ENCODE data around the gene FOXK1.
"Not testable (repeated sequence)": the region's sequence is repeated elsewhere in the genome, so short reads cannot be mapped to it uniquely, and the experiment has no call there.

FOXK1 gene

DNA sequence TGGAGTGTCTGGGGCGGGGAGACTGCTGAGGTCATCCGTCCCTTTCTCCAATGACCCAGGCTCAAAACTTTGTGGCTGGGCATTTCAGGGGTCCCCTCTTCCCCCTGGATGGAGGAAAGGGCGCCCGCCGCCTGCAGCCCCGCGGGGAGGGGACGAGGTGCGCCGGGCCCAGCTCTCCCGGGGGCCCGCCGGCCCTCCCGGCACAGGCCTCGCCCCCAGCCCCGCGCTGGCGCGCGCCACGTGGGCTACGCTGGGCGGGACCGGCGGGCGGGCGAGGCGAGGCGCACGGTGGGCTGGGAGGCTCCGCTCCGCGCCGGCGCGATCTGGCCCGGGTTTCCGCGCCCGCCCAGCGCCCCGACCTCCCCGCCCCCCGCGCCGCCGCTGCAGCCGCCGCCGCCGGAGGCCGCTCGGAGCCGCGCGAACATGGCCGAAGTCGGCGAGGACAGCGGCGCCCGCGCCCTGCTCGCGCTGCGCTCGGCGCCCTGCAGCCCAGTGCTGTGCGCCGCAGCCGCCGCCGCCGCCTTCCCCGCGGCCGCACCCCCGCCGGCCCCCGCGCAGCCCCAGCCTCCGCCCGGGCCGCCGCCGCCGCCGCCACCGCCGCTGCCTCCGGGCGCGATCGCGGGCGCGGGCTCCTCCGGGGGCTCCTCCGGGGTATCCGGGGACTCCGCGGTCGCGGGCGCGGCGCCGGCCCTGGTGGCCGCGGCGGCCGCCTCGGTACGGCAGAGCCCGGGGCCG is at the start of gene FOXK1:
TSS of gene FOXK1 (plus strand) at position 410 of the 735 bp plus-strand sequence. CDS start at position 424, 14 bp downstream.
- DNase-seq, result peak in 1 of 2 experiments; percentile 89

DNA sequence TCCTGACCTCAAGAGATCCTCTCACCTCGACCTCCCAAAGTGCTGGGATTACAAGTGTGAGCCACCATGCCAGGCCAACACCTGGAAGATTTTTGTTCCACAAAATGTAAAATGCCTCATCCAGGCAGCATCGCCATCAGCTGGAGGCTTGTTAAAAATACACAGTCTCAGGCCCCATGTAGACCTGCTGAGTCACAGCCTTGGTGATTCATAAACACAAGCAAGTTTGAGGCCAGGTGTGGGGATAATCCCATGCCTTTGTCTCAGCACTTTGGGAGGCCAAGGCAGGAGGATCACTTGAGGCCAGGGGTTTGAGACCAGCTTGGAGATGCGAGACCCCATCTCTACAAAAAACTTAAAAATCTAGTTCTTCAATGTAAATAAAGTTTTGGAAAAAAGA is 49.1 kb upstream of the FOXK1 start:
- DNase-seq, result no peak

DNA sequence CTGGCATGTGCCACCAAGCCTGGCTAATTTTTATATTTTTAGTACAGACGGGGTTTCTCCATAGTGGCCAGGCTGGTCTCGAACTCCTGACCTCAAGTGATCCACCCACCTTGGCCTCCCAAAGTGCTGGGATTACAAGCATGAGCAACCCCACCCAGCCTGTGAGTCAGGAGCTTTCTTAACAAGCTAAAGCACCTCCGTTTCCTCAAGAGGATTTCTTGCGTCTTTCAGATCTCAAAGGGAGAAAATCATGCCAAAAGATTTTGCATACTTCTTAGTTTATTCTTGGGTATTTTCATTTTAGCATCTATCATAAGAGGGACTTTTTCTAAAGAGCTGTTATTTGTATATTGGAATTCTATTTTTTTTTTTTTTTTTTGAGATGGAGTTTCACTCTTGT is 47.9 kb upstream of the FOXK1 start:
- no peak for DNase-seq

DNA sequence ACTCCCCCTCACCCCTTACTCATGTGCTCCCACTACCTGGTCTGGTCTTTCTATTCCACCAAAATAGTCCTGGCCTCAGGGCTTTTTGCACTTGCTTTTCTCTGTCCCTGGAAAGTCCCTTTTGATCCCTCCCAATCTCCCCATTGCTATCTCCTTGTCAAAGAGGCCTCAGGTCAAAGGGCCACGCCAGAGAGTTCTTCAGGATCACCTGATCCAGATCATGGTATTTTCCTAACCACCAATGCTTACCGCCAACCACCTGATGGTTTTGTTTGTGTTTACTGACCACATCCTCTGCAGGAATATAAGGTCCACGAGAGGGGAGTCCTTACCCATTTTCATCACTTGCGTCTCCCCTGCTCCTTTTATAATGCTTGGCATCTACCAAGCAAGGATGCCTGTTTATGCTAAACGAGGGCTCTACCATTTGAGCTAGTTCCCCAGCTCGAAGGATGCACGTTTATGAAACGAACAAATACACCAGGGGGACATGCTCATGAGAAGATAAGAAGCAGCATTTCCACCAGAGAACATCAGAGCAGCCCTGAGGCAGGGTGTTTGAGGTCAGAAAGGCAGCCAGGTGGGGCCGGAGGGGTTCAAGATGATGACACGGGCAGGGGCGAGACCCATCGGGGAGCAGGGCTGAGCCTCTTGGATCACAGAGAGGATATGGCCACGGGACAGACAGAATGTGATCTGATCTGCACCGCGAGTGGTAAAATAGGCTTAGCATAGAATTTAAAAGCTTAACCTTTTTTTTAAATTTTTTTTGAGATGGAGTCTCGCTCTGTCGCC is 43.1 kb upstream of the FOXK1 start:
- no peak for DNase-seq

GRCh38 chr7:4641091-4641666 is 40.9 kb upstream of the FOXK1 start:
- no peak for DNase-seq

DNA sequence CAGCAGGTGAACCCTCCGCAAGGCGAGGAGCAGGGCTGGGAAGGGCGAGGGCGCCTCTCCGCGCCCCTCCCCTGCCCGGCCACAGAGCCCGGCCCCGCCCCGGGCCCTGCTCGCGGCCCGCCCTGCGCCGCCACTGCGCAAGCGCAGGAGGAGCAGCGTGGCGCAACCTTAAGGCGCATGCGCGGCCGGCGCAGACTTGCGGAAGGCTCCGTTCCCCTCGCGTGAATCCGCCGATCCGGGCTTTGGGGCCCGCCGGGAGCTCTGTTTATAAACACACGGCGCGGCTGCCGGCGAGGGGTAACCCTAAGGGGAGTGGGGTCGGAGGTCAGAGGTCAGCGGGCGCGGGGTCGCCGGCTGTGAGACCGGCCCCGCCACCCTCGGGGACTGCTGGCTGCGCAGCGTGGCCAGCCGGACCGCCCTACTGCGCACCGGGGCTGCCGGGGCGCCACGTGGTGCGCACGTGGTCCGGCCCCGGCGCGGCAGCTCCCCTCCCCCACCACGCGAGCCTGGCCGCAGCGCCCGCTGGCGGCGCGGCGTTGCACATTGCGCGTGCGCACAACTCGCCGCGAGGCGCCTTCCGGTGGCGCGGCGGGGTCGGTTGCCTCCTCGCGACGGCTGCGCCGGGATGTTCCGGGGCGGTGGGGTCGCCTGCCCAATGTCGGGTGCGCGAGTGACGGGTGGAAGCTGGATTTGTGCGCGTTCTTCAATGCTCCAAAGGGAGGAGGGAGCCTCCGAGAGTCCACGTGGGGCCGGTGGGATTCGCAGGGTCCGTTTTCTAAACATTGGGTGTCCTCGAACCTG is 40.2 kb upstream of the FOXK1 start:
- DNase-seq, result peak; percentile 55 to 96

- no peak for DNase-seq
Measured at GRCh38 chr7:4642468-4643203, 39.5 kb upstream of the FOXK1 start.

- not testable (repeated sequence) for DNase-seq
Measured at GRCh38 chr7:4643204-4643471, 39.0 kb upstream of the FOXK1 start.

- no peak for DNase-seq
Measured at GRCh38 chr7:4645246-4645645, 36.8 kb upstream of the FOXK1 start.

GRCh38 chr7:4648111-4648510 is 34.0 kb upstream of the FOXK1 start:
- DNase-seq, result no peak

GRCh38 chr7:4650433-4651047 is 31.6 kb upstream of the FOXK1 start:
- no peak for DNase-seq

DNA sequence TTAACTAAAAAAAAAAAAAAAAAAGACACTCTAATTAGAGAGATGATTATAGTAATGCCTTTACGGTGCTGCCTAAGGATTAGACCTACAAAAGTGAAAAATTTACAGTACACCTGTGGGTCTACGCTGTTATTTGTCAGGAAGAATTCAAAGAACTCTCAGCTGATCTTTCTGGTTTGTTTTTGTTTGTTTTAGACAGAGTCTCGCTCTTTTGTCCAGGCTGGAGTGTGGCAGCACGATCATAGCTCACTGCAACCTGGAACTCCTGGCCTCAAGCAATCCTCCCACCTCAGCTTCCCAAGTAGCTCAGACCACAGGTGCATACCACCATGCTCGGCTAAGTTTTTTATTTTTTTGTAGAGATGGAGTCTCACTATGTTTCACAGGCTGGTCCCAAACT is 28.3 kb upstream of the FOXK1 start:
- DNase-seq, result no peak

DNA sequence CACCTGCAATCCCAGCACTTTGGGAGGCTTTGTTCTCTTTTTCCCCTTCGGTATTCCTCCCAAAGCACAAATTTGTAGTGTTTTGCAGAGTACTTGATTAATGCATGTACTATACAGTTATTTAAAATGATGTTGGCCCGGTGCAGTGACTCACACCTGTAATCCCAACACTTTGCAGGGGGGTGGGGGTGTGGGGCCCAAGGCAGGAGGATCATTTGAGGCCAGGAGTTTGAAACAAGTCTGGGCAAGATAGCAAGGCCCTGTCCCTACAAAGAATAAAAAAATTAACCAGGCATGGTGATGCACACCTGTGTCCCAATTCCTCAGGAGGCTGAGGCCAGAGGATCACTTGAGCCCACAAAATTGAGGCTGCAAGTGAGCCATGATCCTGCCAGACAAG is 26.8 kb upstream of the FOXK1 start:
- no peak for DNase-seq

DNA sequence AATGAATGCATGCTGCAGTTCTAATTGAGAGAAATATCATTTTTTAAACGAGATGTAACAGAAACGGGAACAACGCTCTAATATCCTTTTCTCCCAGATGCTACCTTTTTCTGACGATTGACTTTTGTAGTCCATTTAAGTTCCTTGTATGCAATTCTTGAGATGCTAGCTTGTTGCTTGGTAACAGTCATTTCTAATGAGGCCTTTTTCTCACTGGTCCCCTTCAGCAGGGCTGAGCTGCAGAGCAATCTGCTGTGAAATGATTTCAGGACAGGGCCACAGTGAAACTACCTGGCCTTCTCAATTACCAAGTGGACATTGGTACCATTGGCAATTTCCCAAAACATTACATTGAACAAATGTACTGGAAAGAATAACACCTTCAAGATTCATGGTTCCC is 26.2 kb upstream of the FOXK1 start:
- DNase-seq, result no peak

DNA sequence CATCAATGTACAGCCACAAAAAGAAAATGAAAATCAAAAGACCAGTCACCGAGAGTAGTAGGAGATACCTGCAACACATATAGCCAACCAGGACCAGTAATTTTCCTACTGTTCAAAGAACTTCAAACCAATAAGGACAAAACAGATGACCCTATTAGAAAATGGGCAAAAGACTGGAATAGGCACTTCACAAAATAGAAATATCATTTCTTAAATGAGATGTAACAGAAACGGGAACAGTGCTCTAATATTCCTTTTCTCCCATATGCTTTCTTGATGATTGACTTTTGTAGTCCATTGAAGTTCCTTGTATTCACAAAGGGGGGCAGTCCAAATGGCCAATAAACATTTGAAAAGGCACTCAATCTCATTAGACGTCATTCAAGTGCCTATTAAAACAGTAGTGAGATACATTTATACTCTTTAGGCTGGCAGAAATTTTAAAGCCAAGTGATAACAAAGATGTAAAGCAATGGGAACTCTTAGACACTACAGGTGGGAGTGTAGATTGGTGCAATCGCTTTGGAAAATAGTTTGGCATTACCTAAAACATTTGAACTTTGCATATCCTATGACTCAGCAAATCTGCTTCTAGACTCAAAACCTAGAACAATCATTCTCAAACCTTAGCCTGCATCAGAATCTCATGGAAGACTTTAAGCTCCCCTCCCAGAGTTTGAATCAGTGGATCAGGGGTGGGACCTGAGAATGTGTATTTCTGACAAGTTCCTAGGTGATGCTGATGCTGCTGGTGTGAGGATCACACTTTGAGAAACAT is 24.3 kb upstream of the FOXK1 start:
- no peak for DNase-seq

DNA sequence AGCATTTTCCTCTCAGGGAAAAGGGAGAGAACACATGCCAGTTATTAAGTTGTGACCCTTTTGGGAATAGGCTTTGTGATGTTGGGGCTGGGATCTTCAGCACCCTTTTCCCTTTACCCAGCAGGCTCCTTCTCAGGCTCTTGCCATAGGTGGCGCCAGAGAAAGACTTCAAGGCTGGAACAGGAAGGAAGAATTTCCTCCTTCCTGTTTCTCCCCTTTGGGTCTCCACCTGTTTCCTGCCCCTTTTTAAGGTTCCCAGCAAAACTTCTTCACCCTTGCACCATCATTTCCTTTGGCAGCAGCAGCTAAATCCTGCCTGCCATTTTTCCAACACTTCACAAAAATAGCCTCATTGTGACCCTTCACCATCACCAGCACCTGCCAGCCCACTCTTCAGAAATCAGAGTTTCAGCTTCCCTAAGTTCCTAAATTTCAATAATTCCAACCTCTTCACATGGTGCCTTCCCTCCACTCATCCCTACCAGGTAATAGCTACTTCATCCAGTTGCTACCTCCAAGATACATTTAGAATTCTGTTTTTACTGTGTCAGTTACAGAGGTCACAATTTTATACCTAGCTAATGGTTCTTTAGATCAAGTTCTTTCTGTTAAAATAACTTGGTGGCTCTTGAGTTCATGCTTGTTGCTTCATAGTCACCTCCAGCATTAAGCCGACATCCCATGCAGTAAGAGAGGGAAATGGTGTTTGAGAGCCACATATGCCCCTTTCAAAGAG is 22.4 kb upstream of the FOXK1 start:
- no peak for DNase-seq

DNA sequence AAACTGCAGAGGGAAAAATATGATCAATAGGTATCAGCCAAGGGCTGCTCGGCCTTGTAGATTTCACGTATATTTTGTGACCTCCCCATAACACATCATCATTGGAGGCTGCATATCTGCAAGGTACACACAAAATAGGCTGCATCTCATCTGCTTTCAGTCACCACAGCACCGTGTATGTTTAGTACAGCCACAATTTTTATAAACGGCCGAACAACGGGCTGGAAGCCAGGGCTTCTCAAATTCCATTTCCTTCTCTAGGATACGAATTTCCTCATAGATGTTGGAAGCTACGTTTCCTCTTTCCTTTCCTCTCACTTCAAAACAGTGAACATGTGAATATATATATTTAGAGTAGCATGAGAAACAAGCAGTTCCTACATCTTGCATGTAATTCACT is 20.2 kb upstream of the FOXK1 start:
- no peak for DNase-seq

DNA sequence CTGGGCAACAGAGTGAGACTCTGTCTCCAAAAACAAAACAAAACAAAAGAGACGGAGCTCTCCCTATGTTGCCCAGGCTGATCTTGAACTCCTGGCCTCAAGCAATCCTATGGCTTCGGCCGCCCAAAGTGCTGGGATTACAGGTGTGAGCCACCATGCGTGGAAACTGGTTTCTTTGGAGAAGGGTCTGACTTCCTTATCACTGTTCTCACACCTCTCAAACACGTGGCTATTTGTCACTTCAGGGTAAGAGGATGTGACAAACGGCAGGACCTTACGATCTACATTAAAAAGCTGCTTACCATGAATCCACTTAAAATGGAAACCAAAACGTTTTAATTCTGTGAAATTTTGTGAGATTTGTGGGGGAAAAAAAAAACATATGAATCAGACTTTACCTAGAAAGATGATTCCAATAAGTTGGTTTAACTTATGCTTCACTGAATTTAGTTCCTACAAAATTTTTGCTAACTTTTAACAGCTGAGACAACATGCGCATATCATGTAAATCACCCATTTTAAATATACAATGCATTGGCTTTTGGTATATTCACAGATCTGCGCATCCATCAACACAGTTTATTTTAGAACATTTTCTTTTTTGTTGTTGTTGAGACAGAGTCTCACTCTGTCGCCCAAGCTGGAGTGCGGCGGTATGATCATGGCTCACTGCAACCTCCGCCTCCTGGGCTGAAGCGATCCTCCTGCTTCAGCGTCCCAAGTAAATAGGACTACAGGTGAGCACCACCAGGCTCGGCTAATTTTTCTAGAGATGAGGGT is 18.7 kb upstream of the FOXK1 start:
- no peak for DNase-seq

- no peak for DNase-seq
Measured at GRCh38 chr7:4665661-4666060, 16.4 kb upstream of the FOXK1 start.

All from NCI-H526 (cell line).